ENCODE data around the gene ZFP37.

GRCh38 chr9:113026200-113026599 is 30.3 kb downstream of the ZFP37 start:
- TF ChIP-seq TAF1 (IDR thresholded peaks at IDR 0.05; ENCODE audit: borderline replicate concordance, low read depth, low read length) (no peak), POLR2A (IDR thresholded peaks at IDR 0.05; ENCODE audit: low read depth, low read length) (no peak)

Measured in GM12892 (cell line).